ENCODE results near the gene MYB.
A peak's percentile ranks its signal among the peaks of the same experiment; 100 is the strongest.

MYB gene

DNA sequence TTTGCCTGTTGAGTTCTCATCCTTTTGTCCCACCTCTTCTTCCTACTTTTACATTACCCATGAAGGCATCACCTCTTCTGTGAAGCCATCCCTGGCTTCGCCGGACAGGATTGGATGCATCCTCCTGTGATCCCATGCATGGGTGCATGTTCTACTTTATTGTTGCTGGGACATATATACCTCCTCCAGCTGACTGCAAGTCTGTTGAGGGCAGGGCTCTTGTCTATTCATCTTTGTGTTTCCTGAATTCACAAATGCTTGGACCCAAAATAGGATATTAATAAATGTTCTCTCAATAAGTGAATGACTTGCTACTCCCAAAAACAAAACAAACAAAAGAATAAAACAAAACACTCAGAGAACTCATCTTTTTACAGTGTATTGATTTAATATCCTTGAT, 5.1 kb downstream of the MYB start:
- H3K36me3 Mint-ChIP-seq = peaks cover 14% of the 10 kb centered on the region
- no peak overlapping the region for H3K27ac Mint-ChIP-seq
- H3K27me3 Mint-ChIP-seq = no peaks in the 10 kb centered on the region
- H3K4me1 Mint-ChIP-seq = peaks cover 28% of the 10 kb centered on the region
- no peak overlapping the region for H3K4me3 Mint-ChIP-seq
- no peaks in the 10 kb centered on the region for H3K9me3 Mint-ChIP-seq
- CTCF ChIA-PET = interaction anchor here (5.4 kb wide), 1 partner anchor 43 kb away, joined by 73 read pairs; no protein-coding TSS in a partner anchor
- no peak for DNase-seq

- Mint-ChIP-seq H3K4me3 (no peak overlapping the region), H3K27me3 (no peaks in the 10 kb centered on the region), H3K36me3 (peaks cover 19% of the 10 kb centered on the region), H3K9me3 (no peaks in the 10 kb centered on the region), H3K4me1 (peaks cover 24% of the 10 kb centered on the region), H3K27ac (no peak overlapping the region)
- CTCF ChIA-PET = interaction anchor here (0.6 to 5.4 kb wide), 2 partner anchors 44 to 357 kb away, joined by 4 to 73 read pairs; no protein-coding TSS in a partner anchor
- DNase-seq = no peak
These were observed 6.3 kb downstream of the MYB start for GRCh38 chr6:135187372-135187771.

DNA sequence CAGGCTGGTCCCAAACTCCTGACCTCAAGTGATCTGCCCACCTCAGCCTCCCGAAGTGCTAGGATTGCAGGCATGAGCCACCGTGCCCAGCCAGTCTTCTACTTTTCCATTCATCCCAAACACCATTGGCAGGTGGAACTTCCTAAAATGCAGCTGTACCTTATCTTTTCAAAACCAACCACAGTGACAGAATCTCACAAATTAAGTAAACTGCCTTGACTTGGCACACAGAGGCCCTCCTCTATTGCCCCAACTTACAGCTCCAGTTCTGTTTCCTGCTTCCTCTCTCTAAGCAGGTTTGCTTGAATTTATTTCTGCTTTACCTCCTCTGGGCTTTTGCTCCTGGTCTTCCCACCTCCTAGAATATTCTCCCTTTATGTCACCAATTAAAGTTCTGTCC, 7.6 kb downstream of the MYB start:
- no peaks in the 10 kb centered on the region for H3K27me3 Mint-ChIP-seq
- no peak overlapping the region for H3K27ac Mint-ChIP-seq
- H3K4me3 Mint-ChIP-seq = no peak overlapping the region
- peaks cover 20% of the 10 kb centered on the region for H3K4me1 Mint-ChIP-seq
- peaks cover 26% of the 10 kb centered on the region for H3K36me3 Mint-ChIP-seq
- CTCF ChIA-PET = interaction anchor here (3.3 kb wide), 1 partner anchor 44 kb away, joined by 16 read pairs; no protein-coding TSS in a partner anchor
- H3K9me3 Mint-ChIP-seq = no peaks in the 10 kb centered on the region
- no peak for DNase-seq

GRCh38 chr6:135189344-135189743, 8.2 kb downstream of the MYB start:
- no peak overlapping the region for H3K4me3 Mint-ChIP-seq
- H3K27me3 Mint-ChIP-seq = no peaks in the 10 kb centered on the region
- H3K4me1 Mint-ChIP-seq = peaks cover 19% of the 10 kb centered on the region
- H3K36me3 Mint-ChIP-seq = peaks cover 33% of the 10 kb centered on the region
- H3K9me3 Mint-ChIP-seq = no peaks in the 10 kb centered on the region
- DNase-seq = no peak
- CTCF ChIA-PET = interaction anchor here (3.3 kb wide), 1 partner anchor 45 kb away, joined by 16 read pairs; no protein-coding TSS in a partner anchor
- no peak overlapping the region for H3K27ac Mint-ChIP-seq

GRCh38 chr6:135191508-135192255, 10.6 kb downstream of the MYB start:
- no peak overlapping the region for H3K27ac Mint-ChIP-seq
- no peak overlapping the region for H3K4me3 Mint-ChIP-seq
- no peaks in the 10 kb centered on the region for H3K27me3 Mint-ChIP-seq
- H3K4me1 Mint-ChIP-seq = peaks cover 22% of the 10 kb centered on the region
- no peaks in the 10 kb centered on the region for H3K9me3 Mint-ChIP-seq
- CTCF ChIA-PET = interaction anchor here (1.0 to 3.3 kb wide), 3 partner anchors 9 to 97 kb away, joined by 4 to 16 read pairs (median 5); no protein-coding TSS in a partner anchor
- peaks cover 41% of the 10 kb centered on the region for H3K36me3 Mint-ChIP-seq
- no peak for DNase-seq

- H3K27ac Mint-ChIP-seq = no peak overlapping the region
- no peaks in the 10 kb centered on the region for H3K27me3 Mint-ChIP-seq
- no peaks in the 10 kb centered on the region for H3K9me3 Mint-ChIP-seq
- CTCF ChIA-PET = interaction anchor here (0.7 to 1.7 kb wide), 3 partner anchors 38 to 190 kb away, joined by 3 to 5 read pairs (median 4); no protein-coding TSS in a partner anchor
- H3K4me3 Mint-ChIP-seq = no peak overlapping the region
- H3K4me1 Mint-ChIP-seq = peaks cover 26% of the 10 kb centered on the region
- no peak for DNase-seq
- peaks cover 48% of the 10 kb centered on the region for H3K36me3 Mint-ChIP-seq
These were observed 11.4 kb downstream of the MYB start for GRCh38 chr6:135192256-135193174.

- no peaks in the 10 kb centered on the region for H3K9me3 Mint-ChIP-seq
- H3K36me3 Mint-ChIP-seq = peaks cover 51% of the 10 kb centered on the region
- no peak overlapping the region for H3K4me3 Mint-ChIP-seq
- CTCF ChIA-PET = interaction anchor here (1.7 kb wide), 1 partner anchor 191 kb away, joined by 3 read pairs; no protein-coding TSS in a partner anchor
- no peak overlapping the region for H3K27ac Mint-ChIP-seq
- H3K27me3 Mint-ChIP-seq = no peaks in the 10 kb centered on the region
- H3K4me1 Mint-ChIP-seq = peaks cover 26% of the 10 kb centered on the region
- DNase-seq = no peak
These were observed 12.1 kb downstream of the MYB start for GRCh38 chr6:135193221-135193620.

- Mint-ChIP-seq H3K4me3 (no peak overlapping the region), H3K36me3 (peaks cover 47% of the 10 kb centered on the region), H3K27me3 (no peaks in the 10 kb centered on the region), H3K27ac (peak overlapping the region; percentile 40), H3K9me3 (no peaks in the 10 kb centered on the region), H3K4me1 (peaks cover 21% of the 10 kb centered on the region)
- CTCF ChIA-PET = interaction anchor here (1.0 to 1.6 kb wide), 6 partner anchors 11 to 66 kb away, joined by 3 to 4 read pairs (median 3); no protein-coding TSS in a partner anchor
- no peak for DNase-seq
These were observed 13.9 kb downstream of the MYB start for GRCh38 chr6:135195041-135195440.

- Mint-ChIP-seq H3K27ac (no peak overlapping the region), H3K27me3 (no peaks in the 10 kb centered on the region), H3K4me3 (no peak overlapping the region), H3K9me3 (no peaks in the 10 kb centered on the region), H3K4me1 (peaks cover 21% of the 10 kb centered on the region), H3K36me3 (peaks cover 49% of the 10 kb centered on the region)
- CTCF ChIA-PET = interaction anchor here (1.0 to 1.6 kb wide), 6 partner anchors 10 to 66 kb away, joined by 3 to 4 read pairs (median 3); no protein-coding TSS in a partner anchor
- no peak for DNase-seq
These were observed 14.4 kb downstream of the MYB start for GRCh38 chr6:135195522-135195921.

- Mint-ChIP-seq H3K27ac (no peak overlapping the region), H3K27me3 (no peaks in the 10 kb centered on the region), H3K4me3 (no peak overlapping the region), H3K36me3 (peaks cover 47% of the 10 kb centered on the region), H3K9me3 (no peaks in the 10 kb centered on the region), H3K4me1 (peaks cover 21% of the 10 kb centered on the region)
- DNase-seq = no peak
- CTCF ChIA-PET = interaction anchor here (0.8 to 1.6 kb wide), 2 partner anchors 13 to 54 kb away, joined by 3 to 5 read pairs; no protein-coding TSS in a partner anchor
These were observed 15.8 kb downstream of the MYB start for GRCh38 chr6:135196739-135197510.

GRCh38 chr6:135202836-135203235, 21.7 kb downstream of the MYB start:
- CTCF ChIA-PET = interaction anchor here (0.7 kb wide), 1 partner anchor 27 kb away, joined by 3 read pairs; no protein-coding TSS in a partner anchor
- H3K9me3 Mint-ChIP-seq = no peaks in the 10 kb centered on the region
- H3K4me3 Mint-ChIP-seq = no peak overlapping the region
- H3K36me3 Mint-ChIP-seq = peaks cover 23% of the 10 kb centered on the region
- no peaks in the 10 kb centered on the region for H3K4me1 Mint-ChIP-seq
- no peak for DNase-seq
- H3K27me3 Mint-ChIP-seq = no peaks in the 10 kb centered on the region
- no peak overlapping the region for H3K27ac Mint-ChIP-seq

GRCh38 chr6:135204951-135205350, 23.8 kb downstream of the MYB start:
- no peak overlapping the region for H3K4me3 Mint-ChIP-seq
- no peak overlapping the region for H3K27ac Mint-ChIP-seq
- peaks cover 10% of the 10 kb centered on the region for H3K4me1 Mint-ChIP-seq
- H3K27me3 Mint-ChIP-seq = no peaks in the 10 kb centered on the region
- H3K36me3 Mint-ChIP-seq = peaks cover 27% of the 10 kb centered on the region
- CTCF ChIA-PET = no interaction called here
- no peak for DNase-seq
- H3K9me3 Mint-ChIP-seq = no peaks in the 10 kb centered on the region

- Mint-ChIP-seq H3K27ac (peak overlapping the region; percentile 84), H3K27me3 (no peaks in the 10 kb centered on the region), H3K9me3 (no peaks in the 10 kb centered on the region), H3K4me1 (peaks cover 37% of the 10 kb centered on the region), H3K4me3 (peak overlapping the region; percentile 47), H3K36me3 (peaks cover 23% of the 10 kb centered on the region)
- no peak for DNase-seq
- CTCF ChIA-PET = interaction anchor here (0.8 to 1.2 kb wide), 2 partner anchors 10 to 26 kb away, joined by 3 to 5 read pairs; no protein-coding TSS in a partner anchor
These were observed 28.7 kb downstream of the MYB start for GRCh38 chr6:135209803-135210202.

Data from activated naive CD4-positive, alpha-beta T cell treated with anti-CD3 and anti-CD28 coated beads, Interleukin-2, amount 10 ng/mL, durations not matched to agents 7 days and 5 days (primary cell).